Activated CD4-positive, alpha-beta T cell treated with anti-CD3 and anti-CD28 coated beads, Interleukin-2, amount 50 U/mL, for 24 hours (primary cell): ENCODE results near the gene TIMM22.

Experiments
- DNase-seq, 2 donors: peaks; one replicate each; pipeline ENCODE4 v3.0.0-alpha.2; 2020; ENCODE audit warnings: low read depth in 1 of 2, low spot score in 1 of 2

The TIMM22 gene

GRCh38 chr17:996554-997344 is at the start of gene TIMM22:
TSS of gene TIMM22 (plus strand) at chr17:997129. CDS start at chr17:997143, 14 bp downstream.
- DNase-seq = peak; percentile 87

DNA sequence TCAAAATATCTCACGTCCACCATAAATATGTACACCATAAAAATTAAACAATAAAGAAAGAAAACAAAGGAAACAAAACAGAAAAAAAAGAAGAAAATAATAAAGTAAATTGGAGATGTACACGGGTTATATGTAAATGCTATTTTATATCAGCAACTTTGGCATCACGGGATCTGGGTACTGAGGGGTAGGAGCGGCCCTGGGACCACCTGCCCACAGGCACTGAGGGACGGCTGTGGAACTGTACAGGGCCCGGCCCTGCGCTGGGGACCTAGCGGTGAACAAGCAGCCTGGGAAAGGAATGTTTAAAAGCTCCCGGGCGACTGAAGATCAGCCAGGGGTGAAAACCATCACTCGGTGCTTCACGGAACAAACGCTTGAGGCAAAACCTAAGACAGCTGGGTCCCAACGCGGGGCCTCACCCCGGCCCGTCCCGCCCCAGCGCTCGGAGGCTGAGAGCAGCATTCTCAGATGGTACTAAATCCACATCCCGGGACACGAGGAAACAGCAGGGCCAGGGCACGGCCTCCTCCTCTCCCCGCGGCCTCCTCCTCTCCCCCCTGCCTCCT is 48.6 kb upstream of the TIMM22 start:
- DNase-seq = no peak

GRCh38 chr17:949623-950303 is 47.2 kb upstream of the TIMM22 start:
- no peak for DNase-seq

DNA sequence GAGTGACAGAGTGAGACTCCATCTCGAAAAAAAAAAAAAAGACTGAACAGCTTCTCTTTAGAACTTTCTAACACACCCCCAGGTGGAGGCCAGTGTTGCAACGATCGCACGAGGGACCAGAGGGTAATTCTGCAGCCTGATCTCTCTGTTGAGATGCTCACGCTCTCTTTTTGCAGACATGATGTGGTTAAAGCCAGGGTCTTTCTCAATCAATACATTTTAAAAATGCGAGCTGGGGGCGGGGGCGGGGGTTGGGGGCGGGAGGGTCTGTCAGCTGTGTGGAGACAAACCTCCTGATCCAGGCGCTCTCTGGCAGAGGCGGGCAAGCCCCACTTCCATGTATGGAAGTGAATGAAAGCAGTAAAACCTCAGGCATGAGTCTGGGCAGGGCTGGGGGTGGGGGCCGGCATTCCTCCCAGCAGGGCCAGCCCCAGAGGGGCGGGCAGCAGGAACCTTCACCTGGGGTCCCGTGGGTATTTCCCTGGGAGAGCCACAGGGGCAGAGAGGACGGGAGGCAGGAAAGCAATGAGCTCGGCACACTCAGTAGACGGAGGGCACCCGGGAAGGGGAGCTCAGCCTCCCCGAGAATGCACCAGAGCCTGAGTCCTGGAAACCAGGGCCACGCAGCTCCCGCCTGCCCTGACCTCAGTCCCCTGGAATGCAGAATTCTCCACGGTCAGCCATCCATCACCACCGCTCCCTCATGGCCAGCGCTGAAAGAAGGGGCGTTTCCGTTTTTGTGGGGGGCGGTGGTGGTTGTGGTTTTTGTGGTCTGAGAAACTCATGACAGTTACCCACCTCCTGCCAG is 45.4 kb upstream of the TIMM22 start:
- no peak for DNase-seq

- DNase-seq = peak in 1 of 2 donors; percentile 4
Measured at GRCh38 chr17:952592-952991, 44.3 kb upstream of the TIMM22 start.

DNA sequence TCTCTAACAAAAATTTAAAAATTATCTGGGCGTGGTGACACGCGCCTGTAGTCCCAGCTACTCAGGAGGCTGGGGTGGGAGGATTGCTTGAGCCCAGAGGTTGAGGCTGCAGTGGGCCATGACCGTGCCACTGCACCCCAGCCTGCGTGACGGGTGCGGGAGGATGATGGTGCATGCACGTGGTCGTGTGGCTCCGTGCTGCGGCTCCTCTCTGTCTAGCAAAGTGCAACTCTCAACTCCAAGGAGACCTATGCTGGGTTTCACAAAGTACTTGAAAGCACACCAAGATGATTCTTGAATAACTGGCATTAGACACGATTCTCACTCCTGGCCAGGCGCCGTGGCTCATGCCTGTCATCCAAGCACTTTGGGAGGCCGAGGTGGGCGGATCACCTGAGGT is 43.2 kb upstream of the TIMM22 start:
- no peak for DNase-seq

GRCh38 chr17:954431-955164 is 42.3 kb upstream of the TIMM22 start:
- DNase-seq = no peak

DNA sequence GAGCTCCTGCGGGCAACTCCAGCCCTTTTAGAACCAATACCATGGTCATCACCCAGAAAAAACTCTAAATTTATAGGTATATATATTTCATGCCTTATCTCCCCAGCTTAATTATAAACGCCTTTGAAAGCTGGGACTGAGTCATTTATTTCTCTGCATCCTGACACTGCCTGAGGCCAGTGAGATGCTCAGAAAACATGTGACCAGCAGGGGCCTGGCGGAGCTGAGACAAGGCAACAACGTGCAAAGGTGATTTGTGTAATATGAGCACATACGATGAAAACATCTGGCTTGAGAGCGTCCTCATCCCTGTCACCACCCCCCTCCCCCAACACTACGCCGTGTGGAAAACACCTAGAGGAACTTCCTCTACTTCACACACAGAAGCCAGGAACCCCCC is 40.0 kb upstream of the TIMM22 start:
- no peak for DNase-seq

DNA sequence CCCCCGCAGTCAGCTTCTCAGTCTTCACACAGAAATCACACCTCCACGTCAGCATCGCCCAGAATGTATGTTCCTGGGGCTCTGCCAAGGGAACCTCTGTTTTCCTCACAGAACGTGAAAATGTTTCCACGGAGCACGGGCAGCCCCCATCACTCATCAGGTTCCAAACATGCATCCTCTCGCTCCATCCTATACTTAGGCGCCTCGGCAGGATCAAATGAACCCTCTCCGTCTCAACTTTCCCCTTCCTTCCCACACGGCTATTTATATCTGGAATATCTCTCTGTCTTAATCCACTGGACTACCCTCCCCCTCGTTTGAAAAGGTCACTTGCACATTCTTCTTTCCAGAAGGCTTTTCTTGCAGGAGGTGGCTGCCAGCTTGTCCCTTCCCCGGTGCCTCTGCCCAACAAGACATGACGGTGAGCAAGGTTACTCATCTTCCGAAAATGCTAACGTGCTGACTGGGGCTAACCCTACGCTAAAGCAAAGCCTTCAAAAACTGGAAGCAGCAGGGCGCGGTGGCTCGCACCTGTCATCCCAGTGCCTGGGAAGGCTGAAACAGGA is 39.0 kb upstream of the TIMM22 start:
- no peak for DNase-seq

- DNase-seq = no peak
Measured at GRCh38 chr17:958712-959451, 38.0 kb upstream of the TIMM22 start.

DNA sequence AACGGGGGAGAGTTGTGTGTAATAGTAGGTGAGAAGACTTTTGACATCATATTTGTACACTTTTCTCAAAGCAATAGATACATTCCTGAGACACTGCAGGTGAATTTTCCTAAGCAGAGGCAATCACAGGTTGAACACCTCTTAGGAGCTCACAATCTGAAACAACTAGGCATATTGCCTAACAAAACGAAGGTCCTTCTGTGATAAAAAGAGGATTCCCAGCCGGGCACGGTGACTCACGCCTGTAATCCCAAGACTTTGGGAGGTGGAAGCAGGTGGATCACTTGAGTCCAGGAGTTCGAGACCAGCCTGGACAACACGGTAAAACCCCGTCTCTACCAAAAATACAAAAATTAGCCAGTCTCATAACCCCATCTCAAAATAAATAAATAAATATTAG is 34.8 kb upstream of the TIMM22 start:
- DNase-seq = no peak

GRCh38 chr17:962670-963069 is 34.3 kb upstream of the TIMM22 start:
- DNase-seq = no peak

- no peak for DNase-seq
Measured at GRCh38 chr17:964876-965275, 32.1 kb upstream of the TIMM22 start.

- no peak for DNase-seq
Measured at GRCh38 chr17:965311-965989, 31.5 kb upstream of the TIMM22 start.

DNA sequence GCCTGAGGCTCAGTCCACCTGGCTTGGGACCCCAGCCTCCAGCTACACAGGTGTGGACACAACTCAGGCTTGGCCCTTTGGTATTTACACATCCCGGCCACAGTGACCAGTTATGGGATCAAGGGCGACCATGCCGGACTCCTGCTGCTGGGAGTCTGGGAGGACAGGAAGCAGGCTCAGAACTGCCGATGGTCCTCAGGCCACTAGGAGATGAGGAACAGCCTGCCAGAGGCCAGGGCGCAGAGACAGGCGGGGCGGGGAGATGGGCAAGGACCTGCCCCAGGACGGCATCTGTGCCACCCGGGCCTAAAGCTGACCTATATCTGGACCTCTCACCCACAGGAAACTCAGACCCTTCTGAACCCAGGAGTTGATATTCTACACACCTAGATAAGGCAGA is 29.8 kb upstream of the TIMM22 start:
- DNase-seq = no peak

- DNase-seq = no peak
Measured at GRCh38 chr17:968812-969730, 27.9 kb upstream of the TIMM22 start.

GRCh38 chr17:969811-970355 is 27.0 kb upstream of the TIMM22 start:
- no peak for DNase-seq

DNA sequence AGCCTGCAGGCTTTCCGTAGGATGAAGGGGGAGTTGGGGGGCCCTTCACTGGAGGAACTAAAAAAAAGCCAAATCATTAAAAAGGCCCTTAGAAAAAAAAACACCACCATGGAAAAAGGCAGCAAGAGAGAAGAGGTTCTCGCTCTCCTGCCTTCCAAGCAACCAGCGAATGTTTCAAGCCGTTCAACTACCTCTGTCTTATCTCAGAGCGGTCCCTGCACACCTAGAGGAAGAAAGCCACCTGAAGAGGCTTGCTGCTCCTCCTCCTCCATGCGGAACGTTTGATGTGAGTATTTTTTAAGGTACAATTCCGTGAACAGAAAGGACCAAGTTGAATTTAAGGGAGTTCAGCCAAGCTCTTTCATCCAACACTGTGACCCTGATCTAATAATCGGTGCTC is 26.6 kb upstream of the TIMM22 start:
- DNase-seq = no peak
